ENCODE data around the gene C17orf67. TPM values are rescaled to one million over a fixed set of nuclear protein-coding genes. Genes with fewer than 3 reads are reported as not detected.

C17orf67 gene
- total and polyA plus RNA-seq, 2 of the 8 experiments (the other 6 are each of a cell fraction or from before 2014, with no cell fraction given), result 0.67 to 2.2 TPM

DNA sequence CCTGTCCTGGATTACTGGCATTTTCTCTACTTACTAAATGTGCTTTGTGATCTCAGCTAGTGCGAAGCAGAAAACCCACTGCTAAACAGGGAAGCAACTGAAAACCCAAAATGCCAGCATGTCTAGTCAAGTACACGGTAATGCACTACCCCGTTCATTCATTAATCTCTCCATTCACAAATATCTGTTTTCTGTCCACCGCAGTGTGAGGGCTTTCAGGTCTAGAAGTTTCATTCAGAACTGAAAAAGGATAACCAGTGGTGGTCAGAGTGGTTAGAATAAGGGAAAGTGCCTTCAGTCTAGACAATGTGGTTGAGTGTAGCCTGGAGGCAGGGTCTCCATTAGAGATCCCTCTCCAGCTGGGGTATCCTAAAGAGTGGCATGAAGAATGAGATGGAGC is 68.3 kb downstream of the C17orf67 start:
- Histone ChIP-seq H3K4me3 (ENCODE audit: extremely low read depth in 1 of 4, insufficient read depth in 2 of 4, low read depth in 3 of 4, low read length in 4 of 4) (no peak overlapping the region), H3K9ac (replicated peaks in 1 of 4; ENCODE audit: extremely low read depth in 1 of 4, low read depth in 3 of 4, low read length in 3 of 4) (no peak overlapping the region), H2AK5ac (ENCODE audit: low read depth, low read length) (no peak overlapping the region), H3K23me2 (ENCODE audit: low read depth, low read length) (peaks cover 4% of the 10 kb centered on the region; the same call in 1 of the 2 replicates), H2BK12ac (ENCODE audit: low read depth, low read length) (no peak overlapping the region), H3K4ac (replicated peaks; ENCODE audit: insufficient read length, low read depth, low read length) (no peak overlapping the region), H3K18ac (ENCODE audit: extremely low read depth, low read length) (no peak overlapping the region), H2BK5ac (ENCODE audit: low read depth, low read length) (no peak overlapping the region), H2AFZ (ENCODE audit: low read length) (0 out of 2 replicates have a peak overlapping the region, but pooled peaks have one; percentile 6), H3K14ac (ENCODE audit: insufficient read length) (no peak overlapping the region), H3K79me1 (ENCODE audit: low read depth, low read length) (no peaks in the 10 kb centered on the region), H3K27me3 (replicated peaks in 1 of 4; ENCODE audit: control insufficient read depth in 3 of 4, extremely low read depth in 1 of 4, insufficient read depth in 3 of 4, low read length in 3 of 4) (no peaks in the 10 kb centered on the region; a peak in 1 of 7 replicates), H3K23ac (ENCODE audit: insufficient read length) (no peak overlapping the region), H4K91ac (replicated peaks; ENCODE audit: insufficient read length, low read length) (no peak overlapping the region), H3K36me3 (ENCODE audit: control insufficient read depth in 2 of 4, insufficient read depth in 4 of 4, low read length in 3 of 4) (no peaks in the 10 kb centered on the region), H2BK120ac (replicated peaks; ENCODE audit: low read depth, low read length) (no peak overlapping the region), H4K8ac (ENCODE audit: extremely low read depth, insufficient read depth, low read length) (no peak overlapping the region), H3K56ac (replicated peaks; ENCODE audit: insufficient read length, low read depth, low read length) (no peak overlapping the region), H3K79me2 (ENCODE audit: control insufficient read depth in 1 of 2, insufficient read depth in 2 of 2, low read length in 2 of 2) (no peaks in the 10 kb centered on the region), H4K5ac (ENCODE audit: insufficient read length, low read depth, low read length) (no peak overlapping the region), H3K4me2 (ENCODE audit: insufficient read depth in 1 of 2, low read depth in 2 of 2, low read length in 2 of 2) (no peak overlapping the region), H3K27ac (ENCODE audit: low read depth, low read length) (no peak overlapping the region), H2BK15ac (ENCODE audit: low read length) (no peak overlapping the region), H3K4me1 (replicated peaks in 1 of 4; ENCODE audit: control insufficient read depth in 3 of 4, insufficient read depth in 4 of 4, low read length in 3 of 4) (no peaks in the 10 kb centered on the region), H4K20me1 (replicated peaks in 1 of 2; ENCODE audit: control insufficient read depth in 1 of 2, insufficient read depth in 2 of 2, low read length in 2 of 2) (no peaks in the 10 kb centered on the region), H3K9me3 (ENCODE audit: insufficient read depth in 2 of 2, low read depth in 1 of 2, low read length in 1 of 2) (no peaks in the 10 kb centered on the region), H2BK20ac (ENCODE audit: low read length) (no peak overlapping the region)
- FAIRE-seq (no peak), DNase-seq (ENCODE audit: low read depth in 1 of 2, low spot score in 2 of 2) (no peak)
- 87% methylated on average over 4 of the region's 4 CpGs; no CpG with 5 or more reads in 1 of the 2 experiments for WGBS, 2 experiments (ENCODE audit: extremely low coverage in 1 of 2, insufficient coverage in 1 of 2, insufficient read length in 1 of 2, insufficient replicate concordance in 2 of 2, low coverage in 1 of 2, low lambda C conversion rate in 2 of 2, missing lambda C conversion rate in 1 of 2)
- ChIA-PET POLR2A (ENCODE audit: partially characterized antibody) (no interaction called here), CTCF (ENCODE audit: partially characterized antibody) (interaction anchor here (0.6 to 2.6 kb wide), 3 partner anchors 49 to 266 kb away, joined by 3 to 10 read pairs (median 3); no protein-coding TSS in a partner anchor)
- TF ChIP-seq CHD1 (IDR thresholded peaks at IDR 0.05; ENCODE audit: low read depth, low read length) (no peak), SP1 (IDR thresholded peaks at IDR 0.05; ENCODE audit: low read depth, low read length) (no peak), HDAC6 (IDR thresholded peaks at IDR 0.05; ENCODE audit: low read depth, low read length) (no peak), EGR1 (IDR thresholded peaks at IDR 0.05; ENCODE audit: borderline replicate concordance, low read depth, low read length) (no peak), GABPA (IDR thresholded peaks at IDR 0.05; ENCODE audit: borderline replicate concordance, insufficient read depth, low read length) (no peak), NRF1 (IDR thresholded peaks at IDR 0.05; ENCODE audit: low read depth, low read length) (no peak), SAP30 (IDR thresholded peaks at IDR 0.05; ENCODE audit: insufficient read depth, insufficient replicate concordance, low read length) (no peak)

Measured in H1 (cell line).